Activated T-cell treated with anti-CD3 and anti-CD28 coated beads, Interleukin-2, amount 50 U/mL, for 4 hours (primary cell): ENCODE measurements around the gene IFNA10. TPM values are rescaled to one million over a fixed set of nuclear protein-coding genes. Genes with fewer than 3 reads are reported as not detected.
"Not testable (repeated sequence)": the region's sequence is repeated elsewhere in the genome, so short reads cannot be mapped to it uniquely, and the experiment has no call there.

Source experiments
- ATAC-seq, 2 donors: fragments of 200-7000 bp; cut with Tn5 transposase; one replicate each; pipeline ENCODE4 v1.10.0; 2021
- DNase-seq: peaks from one replicate; pipeline ENCODE4 v3.0.0-alpha.2; 2020
- H3K27me3 Mint-ChIP-seq: one replicate; pipeline ENCODE4 v1.8.0; 2021; ENCODE audit warnings: low read depth, mixed read lengths
- H3K36me3 Mint-ChIP-seq: one replicate; pipeline ENCODE4 v1.8.0; 2022; ENCODE audit warnings: mixed read lengths; ENCODE audit not compliant: insufficient read depth
- H3K4me1 Mint-ChIP-seq: one replicate; pipeline ENCODE4 v1.8.0; 2021; ENCODE audit warnings: low read depth, mixed read lengths
- H3K4me3 Mint-ChIP-seq: one replicate; pipeline ENCODE4 v1.8.0; 2021; ENCODE audit warnings: mild to moderate bottlenecking, moderate library complexity, mixed read lengths
- H3K9me3 Mint-ChIP-seq: one replicate; pipeline ENCODE4 v1.8.0; 2021; ENCODE audit warnings: mixed read lengths
- total RNA-seq, 3 donors: library from RNA; stranded (reverse); gene quantifications; one replicate each; pipeline ENCODE4 v1.2.1, GENCODE V29; 2021

IFNA10 gene
- total RNA-seq, 3 donors from 2014 or later, result not detected

DNA sequence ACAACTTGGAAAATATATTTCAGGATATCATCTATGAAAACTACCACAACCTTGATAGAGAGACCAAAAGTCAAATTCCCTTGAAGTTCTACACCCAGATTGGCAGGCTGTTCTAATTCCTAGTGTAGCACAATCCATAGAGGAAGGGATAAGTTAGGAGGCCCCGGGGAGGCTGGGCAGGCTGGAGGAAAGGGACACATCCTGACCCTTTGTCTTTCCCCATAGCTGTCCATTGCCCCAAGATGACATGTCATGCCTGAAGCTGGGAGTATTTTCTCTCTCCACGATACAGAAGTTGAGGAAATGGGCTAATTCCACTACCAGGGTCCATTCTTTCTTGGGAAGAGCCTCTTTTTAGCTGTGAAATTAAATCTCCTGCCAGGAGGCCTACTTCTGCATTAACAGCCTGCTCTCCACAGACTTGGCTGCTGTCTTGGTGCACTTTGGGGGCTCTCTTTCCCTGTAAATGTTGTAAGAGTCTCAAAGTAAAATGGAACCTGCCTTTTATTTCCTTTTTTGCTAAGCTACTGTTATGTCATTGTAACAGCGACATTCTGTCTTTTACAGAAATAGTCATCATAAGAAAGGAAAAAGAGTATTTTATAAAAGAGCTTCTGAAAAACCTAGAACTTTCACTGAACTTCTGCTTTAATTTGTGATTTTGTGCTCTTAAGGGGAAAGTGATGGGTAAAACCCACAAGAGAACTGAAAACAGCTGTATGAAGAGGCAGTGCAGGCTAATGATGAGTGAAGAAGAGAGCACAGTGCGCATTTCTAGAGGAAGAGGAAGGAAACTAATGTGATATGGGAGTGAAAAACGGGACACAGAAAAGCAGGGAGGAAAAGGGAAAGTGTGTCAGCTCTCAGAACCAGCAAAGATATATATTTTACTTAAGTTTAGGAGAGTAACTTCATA lies 6.7 kb upstream of the IFNA10 start:
- not testable (repeated sequence) for DNase-seq

GRCh38 chr9:21212160-21212559 lies 5.2 kb upstream of the IFNA10 start:
- DNase-seq, H3K27me3 Mint-ChIP-seq, H3K36me3 Mint-ChIP-seq, H3K4me3 Mint-ChIP-seq, ATAC-seq, H3K4me1 Mint-ChIP-seq, H3K9me3 Mint-ChIP-seq: not testable (repeated sequence)

More for the DNA sequence above, 6.7 kb upstream of the IFNA10 start:
- H3K4me3 Mint-ChIP-seq, H3K36me3 Mint-ChIP-seq, H3K9me3 Mint-ChIP-seq, H3K4me1 Mint-ChIP-seq, H3K27me3 Mint-ChIP-seq: not testable (repeated sequence)
- peak in 1 of 2 donors; percentile 43 for ATAC-seq

GRCh38 chr9:21210782-21211181 lies 3.8 kb upstream of the IFNA10 start:
- H3K9me3 Mint-ChIP-seq, result not testable (repeated sequence)

DNA sequence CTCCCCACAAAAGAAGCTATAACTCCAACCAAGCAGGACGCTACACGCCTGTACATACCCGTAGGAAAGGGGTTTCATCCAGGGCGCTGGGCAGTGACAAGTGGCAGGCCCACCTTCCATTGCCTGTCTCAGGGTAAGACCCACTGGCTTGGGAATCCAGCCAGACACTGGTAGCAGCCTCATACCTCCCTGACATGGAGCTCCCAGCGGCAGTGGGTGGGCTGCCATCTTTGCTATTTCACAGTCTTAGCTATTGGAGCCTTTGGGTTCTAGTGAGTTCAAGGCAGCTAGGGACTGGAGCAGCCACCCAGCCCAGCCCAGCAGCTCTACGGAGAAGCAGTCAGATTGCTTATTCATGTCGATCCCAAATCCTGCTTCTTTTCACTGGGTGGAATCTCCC lies 3.4 kb upstream of the IFNA10 start:
- no peak for DNase-seq
- H3K4me1 Mint-ChIP-seq, result peaks cover 4% of the 10 kb centered on the region
- H3K9me3 Mint-ChIP-seq, result no peaks in the 10 kb centered on the region
- ATAC-seq, result no peak
- H3K27me3 Mint-ChIP-seq, result peaks cover 13% of the 10 kb centered on the region
- no peaks in the 10 kb centered on the region for H3K36me3 Mint-ChIP-seq
- no peak overlapping the region for H3K4me3 Mint-ChIP-seq

More at GRCh38 chr9:21210782-21211181, 3.8 kb upstream of the IFNA10 start:
- peaks cover 11% of the 10 kb centered on the region for H3K27me3 Mint-ChIP-seq
- not testable (repeated sequence) for H3K36me3 Mint-ChIP-seq, DNase-seq, ATAC-seq, H3K4me3 Mint-ChIP-seq, H3K4me1 Mint-ChIP-seq

DNA sequence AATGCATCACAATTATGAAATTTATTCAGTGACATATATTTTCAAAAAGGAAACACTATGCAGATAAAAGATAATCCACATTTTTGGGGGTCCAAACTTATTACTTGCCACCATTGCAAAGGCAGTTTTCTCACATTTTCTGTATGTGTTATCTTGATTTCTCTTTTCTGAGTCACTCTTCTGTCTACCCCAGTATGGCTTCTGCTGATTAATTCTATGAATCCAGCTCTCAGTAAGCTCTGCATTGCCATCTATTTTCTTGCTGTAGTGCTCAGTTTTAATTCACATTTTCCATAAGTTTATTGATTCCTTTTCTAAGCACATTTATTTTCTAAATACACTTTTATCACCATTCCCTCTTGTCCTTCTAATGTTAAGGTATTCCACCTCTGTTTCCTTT lies 1.7 kb downstream of the IFNA10 start:
- H3K4me1 Mint-ChIP-seq, result no peaks in the 10 kb centered on the region
- DNase-seq, result no peak
- peaks cover 15% of the 10 kb centered on the region for H3K27me3 Mint-ChIP-seq
- H3K9me3 Mint-ChIP-seq, result no peaks in the 10 kb centered on the region
- H3K4me3 Mint-ChIP-seq, result no peak overlapping the region
- peak in 1 of 2 donors; percentile 52 for ATAC-seq
- peaks cover 3% of the 10 kb centered on the region for H3K36me3 Mint-ChIP-seq

- DNase-seq, H3K4me1 Mint-ChIP-seq, ATAC-seq: not testable (repeated sequence)
Observed at GRCh38 chr9:21202105-21202504, 4.8 kb downstream of the IFNA10 start, which contains the start of gene IFNA7. TSS of gene IFNA7 (minus strand) at chr9:21202205. CDS start at chr9:21202165, 40 bp downstream.

GRCh38 chr9:21194867-21195776 lies 11.8 kb downstream of the IFNA10 start:
- H3K4me3 Mint-ChIP-seq, result peak overlapping the region; percentile 3
- H3K4me1 Mint-ChIP-seq, H3K36me3 Mint-ChIP-seq, H3K9me3 Mint-ChIP-seq, H3K27me3 Mint-ChIP-seq: not testable (repeated sequence)
- DNase-seq (peak; percentile 10), ATAC-seq (peak; percentile 84 to 88)

More at GRCh38 chr9:21202105-21202504, 4.8 kb downstream of the IFNA10 start, which contains the start of gene IFNA7:
- H3K9me3 Mint-ChIP-seq, H3K36me3 Mint-ChIP-seq, H3K4me3 Mint-ChIP-seq: not testable (repeated sequence)
- H3K27me3 Mint-ChIP-seq, result peaks cover 14% of the 10 kb centered on the region

- not testable (repeated sequence) for H3K4me3 Mint-ChIP-seq, DNase-seq, ATAC-seq, H3K27me3 Mint-ChIP-seq, H3K36me3 Mint-ChIP-seq, H3K4me1 Mint-ChIP-seq, H3K9me3 Mint-ChIP-seq
Observed at GRCh38 chr9:21187487-21187886, 19.5 kb downstream of the IFNA10 start, which contains the start of gene IFNA4. TSS of gene IFNA4 (minus strand) at chr9:21187587. CDS start at chr9:21187531, 56 bp downstream.

DNA sequence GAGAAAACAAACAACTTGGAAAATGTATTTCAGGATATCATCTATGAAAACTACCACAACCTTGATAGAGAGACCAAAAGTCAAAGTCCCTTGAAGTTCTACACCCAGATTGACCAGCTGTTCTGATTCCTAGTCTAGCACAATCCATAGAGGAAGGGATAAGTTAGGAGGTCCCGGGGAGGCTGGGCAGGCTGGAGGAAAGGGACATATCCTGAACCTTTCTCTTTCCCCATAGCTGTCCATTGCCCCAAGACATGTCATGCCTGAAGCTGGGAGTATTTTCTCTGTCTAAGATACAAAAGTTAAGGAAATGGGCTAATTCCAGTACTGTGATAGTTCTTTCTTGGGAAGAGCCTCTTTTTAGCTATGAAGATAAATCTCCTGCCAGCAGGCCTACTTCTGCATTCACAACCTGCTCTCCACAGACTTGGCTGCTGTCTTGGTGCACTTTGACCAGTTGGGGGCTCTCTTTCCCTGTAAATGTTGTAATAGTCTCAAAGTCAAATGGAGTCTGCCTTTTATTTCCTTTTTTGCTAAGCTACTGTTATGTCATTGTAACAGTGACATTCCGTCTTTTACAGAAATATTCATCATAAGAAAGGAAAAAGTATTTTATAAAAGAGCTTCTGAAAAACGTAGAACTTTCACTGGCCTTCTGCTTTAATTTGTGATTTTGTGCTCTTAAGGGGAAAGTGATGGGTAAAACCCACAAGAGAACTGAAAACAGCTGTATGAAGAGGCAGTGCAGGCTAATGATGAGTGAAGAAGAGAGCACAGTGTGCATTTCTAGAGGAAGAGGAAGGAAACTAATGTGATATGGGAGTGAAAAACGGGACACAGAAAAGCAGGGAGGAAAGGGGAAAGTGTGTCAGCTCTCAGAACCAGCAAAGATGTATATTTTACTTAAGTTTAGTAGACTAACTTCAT lies 23.9 kb downstream of the IFNA10 start:
- H3K9me3 Mint-ChIP-seq, result not testable (repeated sequence)

DNA sequence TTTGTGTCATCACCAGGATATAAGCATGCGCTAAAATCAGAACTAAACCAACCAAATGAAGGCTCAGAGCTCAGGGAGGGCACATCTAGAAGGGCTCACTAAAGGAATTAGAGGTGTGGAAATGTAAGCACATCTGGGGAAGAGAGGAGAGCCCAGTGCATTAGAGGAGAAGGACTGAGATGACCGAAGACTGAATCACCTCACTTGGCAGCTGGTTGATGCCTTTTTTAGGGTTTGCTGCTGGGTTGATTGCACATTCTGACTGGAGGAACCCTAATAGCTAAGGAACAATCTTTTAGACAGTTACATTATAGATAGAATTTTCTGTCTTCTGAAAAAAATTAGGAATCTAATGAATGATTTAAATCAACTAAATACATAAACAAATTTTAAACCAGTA lies 32.3 kb downstream of the IFNA10 start:
- no peak for DNase-seq
- no peak for ATAC-seq
- Mint-ChIP-seq H3K9me3 (no peaks in the 10 kb centered on the region), H3K27me3 (peaks cover 4% of the 10 kb centered on the region), H3K4me1 (no peaks in the 10 kb centered on the region), H3K4me3 (no peak overlapping the region), H3K36me3 (no peaks in the 10 kb centered on the region)

More for the DNA sequence above, 23.9 kb downstream of the IFNA10 start:
- not testable (repeated sequence) for H3K4me3 Mint-ChIP-seq, DNase-seq, H3K4me1 Mint-ChIP-seq, H3K36me3 Mint-ChIP-seq, H3K27me3 Mint-ChIP-seq
- ATAC-seq, result peak; percentile 66 to 75

GRCh38 chr9:21172156-21172555 lies 34.8 kb downstream of the IFNA10 start:
- DNase-seq (no peak), ATAC-seq (no peak)
- Mint-ChIP-seq H3K9me3 (no peaks in the 10 kb centered on the region), H3K27me3 (peaks cover 5% of the 10 kb centered on the region), H3K36me3 (no peaks in the 10 kb centered on the region), H3K4me1 (no peaks in the 10 kb centered on the region), H3K4me3 (no peak overlapping the region)

GRCh38 chr9:21171351-21171750 lies 35.6 kb downstream of the IFNA10 start:
- no peak for ATAC-seq
- Mint-ChIP-seq H3K27me3 (peaks cover 2% of the 10 kb centered on the region), H3K4me3 (no peak overlapping the region), H3K9me3 (no peaks in the 10 kb centered on the region), H3K4me1 (no peaks in the 10 kb centered on the region), H3K36me3 (no peaks in the 10 kb centered on the region)
- no peak for DNase-seq

DNA sequence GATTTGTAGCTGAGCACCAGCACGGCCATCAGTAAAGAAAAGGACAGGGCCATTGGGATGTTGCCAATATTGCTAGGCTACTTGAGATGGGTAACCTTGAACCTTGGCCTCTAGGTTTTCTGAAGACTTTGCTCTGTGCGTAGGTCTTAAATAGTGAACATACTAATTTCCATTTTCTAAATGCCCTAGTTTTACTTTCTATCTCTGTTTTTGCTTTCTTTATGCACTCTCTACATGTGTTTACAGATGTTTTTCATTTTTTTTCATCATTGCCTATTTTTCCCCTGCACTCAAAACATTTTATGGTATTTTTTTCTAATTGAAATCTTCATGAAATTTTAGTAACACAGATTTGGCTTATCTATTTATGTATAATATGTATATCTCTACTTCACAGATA lies 40.4 kb downstream of the IFNA10 start, which contains the start of gene IFNA21:
Gene IFNA21 (minus strand): TSS at position 101 of the 400 bp plus-strand sequence. CDS start 48 bp downstream, at position 53.
- DNase-seq, H3K36me3 Mint-ChIP-seq, ATAC-seq, H3K4me3 Mint-ChIP-seq, H3K27me3 Mint-ChIP-seq, H3K9me3 Mint-ChIP-seq: not testable (repeated sequence)
- H3K4me1 Mint-ChIP-seq, result peaks cover 18% of the 10 kb centered on the region
